Liver (tissue), 9 donors: ENCODE results near the gene OGA. TPM values are rescaled to one million over a fixed set of nuclear protein-coding genes. Genes with fewer than 3 reads are reported as not detected.

Experiments
- DNase-seq: peaks from one replicate; pipeline ENCODE4 v3.0.0-alpha.2; 2017; ENCODE audit warnings: low spot score
- H3K27ac ChIP-seq, 2 donors: one replicate each; pipeline ENCODE4 v1.7.0; 2013; ENCODE audit warnings: inconsistent platforms in 2 of 2, low read length in 2 of 2, control low read depth in 1 of 2, low read depth in 1 of 2, mild to moderate bottlenecking in 1 of 2
- H3K27me3 ChIP-seq, 4 donors: one replicate each; pipeline versions ENCODE4 v1.6.1 to v1.7.0; 2013; ENCODE audit warnings: low read length in 3 of 4, inconsistent platforms in 1 of 4, mild to moderate bottlenecking in 1 of 4, moderate library complexity in 1 of 4; ENCODE audit not compliant: control insufficient read depth in 4 of 4, insufficient read depth in 4 of 4
- H3K36me3 ChIP-seq, 4 donors: one replicate each; pipeline versions ENCODE4 v1.6.1 to v1.7.0; 2013; ENCODE audit warnings: low read length in 3 of 4, mild to moderate bottlenecking in 3 of 4, low read depth in 1 of 4, moderate library complexity in 1 of 4; ENCODE audit not compliant: control insufficient read depth in 4 of 4, insufficient read depth in 3 of 4
- H3K4me1 ChIP-seq, 4 donors: one replicate each; pipeline versions ENCODE4 v1.6.1 to v1.7.0; 2013; ENCODE audit warnings: low read length in 3 of 4, mild to moderate bottlenecking in 3 of 4, moderate library complexity in 1 of 4; ENCODE audit not compliant: control insufficient read depth in 4 of 4, insufficient read depth in 4 of 4
- H3K4me3 ChIP-seq, 3 donors: one replicate each; pipeline versions ENCODE4 v1.6.1 to v1.7.0; 2013; ENCODE audit warnings: low read length in 3 of 3, control low read depth in 1 of 3, low read depth in 1 of 3, mild to moderate bottlenecking in 1 of 3
- H3K9ac ChIP-seq, 2 donors: one replicate each; pipeline ENCODE4 v1.7.0; 2013; ENCODE audit warnings: low read length in 2 of 2, mild to moderate bottlenecking in 2 of 2, moderate library complexity in 2 of 2, control low read depth in 1 of 2, low read depth in 1 of 2
- H3K9me3 ChIP-seq, 4 donors: one replicate each; pipeline versions ENCODE4 v1.6.1 to v1.7.0; 2013; ENCODE audit warnings: low read length in 3 of 4; ENCODE audit not compliant: control insufficient read depth in 4 of 4
- EGR1 ChIP-seq, 2 donors: IDR thresholded peaks; 2 replicates each; pipeline ENCODE4 v1.6.1; 2016 to 2018; ENCODE audit warnings: antibody characterized with exemption in 2 of 2, low read depth in 2 of 2
- FOXA1 ChIP-seq: IDR thresholded peaks from 2 replicates; pipeline ENCODE4 v1.6.1; 2016; ENCODE audit warnings: antibody characterized with exemption
- FOXA2 ChIP-seq: IDR thresholded peaks from 2 replicates; pipeline ENCODE4 v1.6.1; 2016; ENCODE audit warnings: antibody characterized with exemption
- GABPA ChIP-seq, 2 donors: IDR thresholded peaks in 1 of 2; conservative IDR thresholded peaks in 1 of 2; 2 replicates each; pipeline ENCODE4 v1.6.1; 2016; ENCODE audit warnings: antibody characterized with exemption in 2 of 2, mild to moderate bottlenecking in 1 of 2, moderate library complexity in 1 of 2
- HNF4A ChIP-seq, 2 donors: conservative IDR thresholded peaks; 2 replicates each; pipeline ENCODE4 v1.6.1; 2016; ENCODE audit warnings: antibody characterized with exemption in 2 of 2, mild to moderate bottlenecking in 2 of 2
- HNF4G ChIP-seq: IDR thresholded peaks from 2 replicates; pipeline ENCODE4 v1.6.1; 2016; ENCODE audit warnings: antibody characterized with exemption
- JUND ChIP-seq, 2 donors: IDR thresholded peaks; 2 replicates each; pipeline ENCODE4 v1.6.1; 2016; ENCODE audit warnings: antibody characterized with exemption in 2 of 2
- NR2F2 ChIP-seq: IDR thresholded peaks from 2 replicates; pipeline ENCODE4 v1.6.1; 2016; ENCODE audit warnings: antibody characterized with exemption
- RAD21 ChIP-seq, 2 donors: IDR thresholded peaks; 2 replicates each; pipeline ENCODE4 v1.6.1; 2016; ENCODE audit warnings: antibody characterized with exemption in 2 of 2, mild to moderate bottlenecking in 2 of 2
- REST ChIP-seq: IDR thresholded peaks from 2 replicates; pipeline ENCODE4 v1.6.1; 2016; ENCODE audit warnings: antibody characterized with exemption, mild to moderate bottlenecking
- RXRA ChIP-seq, 2 donors: IDR thresholded peaks; 2 replicates each; pipeline ENCODE4 v1.6.1; 2017 to 2018; ENCODE audit warnings: antibody characterized with exemption in 2 of 2, mild to moderate bottlenecking in 1 of 2
- SP1 ChIP-seq: IDR thresholded peaks from 2 replicates; pipeline ENCODE4 v1.6.1; 2018; ENCODE audit warnings: antibody characterized with exemption, mild to moderate bottlenecking
- TAF1 ChIP-seq: conservative IDR thresholded peaks from 2 replicates; pipeline ENCODE4 v1.6.1; 2016; ENCODE audit warnings: antibody characterized with exemption, mild to moderate bottlenecking
- YY1 ChIP-seq: IDR thresholded peaks from 2 replicates; pipeline ENCODE4 v1.6.1; 2016; ENCODE audit warnings: antibody characterized with exemption, mild to moderate bottlenecking
- WGBS: extraction: QIAGEN DNeasy Blood & Tissue Kit; methylation state at CpG from one replicate; pipeline ENCODE4 v1.1.7; 2013; 5-methylcytosine and 5-hydroxymethylcytosine counted together
- polyA plus RNA-seq, 2 donors: library from polyadenylated mRNA; stranded (reverse) in 1 of 2; unstranded in 1 of 2; fragments of 200-250 nt in 1 of 2; fragments of >200 nt in 1 of 2; fragmentation: Nextera tagmentation in 1 of 2; extraction: Ambion mirVana in 1 of 2; gene quantifications; one replicate each; pipeline versions ENCODE4 v1.2.1 to v1.2.3, GENCODE V29; 2013 to 2015
- total RNA-seq, 2 donors: library from RNA; depleted of rRNA; stranded (reverse); fragments of >200 nt; gene quantifications; one replicate each; pipeline ENCODE4 v1.2.3, GENCODE V29; 2014
- TF ChIP-seq, protein P1 (sequence below): IDR thresholded peaks from 2 replicates; pipeline ENCODE4 v1.6.1; 2016; ENCODE audit warnings: antibody characterized with exemption
- TF ChIP-seq, protein P2 (sequence below): IDR thresholded peaks from 2 replicates; pipeline ENCODE4 v1.6.1; 2016; ENCODE audit warnings: antibody characterized with exemption
- TF ChIP-seq, protein P3 (sequence below): fragments of 150-350 bp; IDR thresholded peaks from 2 replicates; pipeline ENCODE4 v1.5.1; 2017; ENCODE audit warnings: improper control_type of control experiment, low read depth, low read length; ENCODE audit not compliant: missing input control
- TF ChIP-seq, protein P4 (sequence below): IDR thresholded peaks from 2 replicates; pipeline ENCODE4 v1.6.1; 2016; ENCODE audit warnings: antibody characterized with exemption
- donor health status: healthy.
- donor health status: healthy.
- donor health status: healthy.
- donor health status: healthy.
- donor health status: healthy.

The OGA gene
- total and polyA plus RNA-seq, 4 donors = 18.0 to 64.3 (median 41.4) TPM

- WGBS = 4% methylated on average over 56 of the region's 56 CpGs
- DNase-seq = peak; percentile 90
- H3K27me3 ChIP-seq = no peaks in the 10 kb centered on the region
- H3K4me3 ChIP-seq = peak overlapping the region; percentile 33 to 54 (median 52)
- no peak overlapping the region for H3K9ac ChIP-seq
- H3K9me3 ChIP-seq = no peaks in the 10 kb centered on the region
- H3K36me3 ChIP-seq = no peaks in the 10 kb centered on the region
- H3K4me1 ChIP-seq = peaks cover 0 to 25% (median 8%) of the 10 kb centered on the region in 4 donors
- peak overlapping the region; percentile 45 to 74 for H3K27ac ChIP-seq
- TF ChIP-seq FOXA2 (no peak), TAF1 (no peak), JUND (IDR thresholded peaks at IDR 0.05) (no peak), GABPA (IDR thresholded peaks at IDR 0.05 in 1 of 2, conservative IDR thresholded peaks at IDR 0.05 in 1 of 2) (peak in 1 of 2 donors; percentile 19), RAD21 (IDR thresholded peaks at IDR 0.05) (no peak), YY1 (no peak), HNF4G (no peak), NR2F2 (no peak), EGR1 (IDR thresholded peaks at IDR 0.05; ENCODE audit: low read depth in 2 of 2) (no peak), HNF4A (conservative IDR thresholded peaks at IDR 0.05) (no peak), RXRA (IDR thresholded peaks at IDR 0.05) (no peak), FOXA1 (no peak), REST (no peak), SP1 (peak; percentile 69)
- TF ChIP-seq, protein P1, sequence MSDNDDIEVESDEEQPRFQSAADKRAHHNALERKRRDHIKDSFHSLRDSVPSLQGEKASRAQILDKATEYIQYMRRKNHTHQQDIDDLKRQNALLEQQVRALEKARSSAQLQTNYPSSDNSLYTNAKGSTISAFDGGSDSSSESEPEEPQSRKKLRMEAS = peak; percentile 53
- TF ChIP-seq, protein P2, sequence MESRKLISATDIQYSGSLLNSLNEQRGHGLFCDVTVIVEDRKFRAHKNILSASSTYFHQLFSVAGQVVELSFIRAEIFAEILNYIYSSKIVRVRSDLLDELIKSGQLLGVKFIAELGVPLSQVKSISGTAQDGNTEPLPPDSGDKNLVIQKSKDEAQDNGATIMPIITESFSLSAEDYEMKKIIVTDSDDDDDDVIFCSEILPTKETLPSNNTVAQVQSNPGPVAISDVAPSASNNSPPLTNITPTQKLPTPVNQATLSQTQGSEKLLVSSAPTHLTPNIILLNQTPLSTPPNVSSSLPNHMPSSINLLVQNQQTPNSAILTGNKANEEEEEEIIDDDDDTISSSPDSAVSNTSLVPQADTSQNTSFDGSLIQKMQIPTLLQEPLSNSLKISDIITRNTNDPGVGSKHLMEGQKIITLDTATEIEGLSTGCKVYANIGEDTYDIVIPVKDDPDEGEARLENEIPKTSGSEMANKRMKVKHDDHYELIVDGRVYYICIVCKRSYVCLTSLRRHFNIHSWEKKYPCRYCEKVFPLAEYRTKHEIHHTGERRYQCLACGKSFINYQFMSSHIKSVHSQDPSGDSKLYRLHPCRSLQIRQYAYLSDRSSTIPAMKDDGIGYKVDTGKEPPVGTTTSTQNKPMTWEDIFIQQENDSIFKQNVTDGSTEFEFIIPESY = no peak
- TF ChIP-seq, protein P3, sequence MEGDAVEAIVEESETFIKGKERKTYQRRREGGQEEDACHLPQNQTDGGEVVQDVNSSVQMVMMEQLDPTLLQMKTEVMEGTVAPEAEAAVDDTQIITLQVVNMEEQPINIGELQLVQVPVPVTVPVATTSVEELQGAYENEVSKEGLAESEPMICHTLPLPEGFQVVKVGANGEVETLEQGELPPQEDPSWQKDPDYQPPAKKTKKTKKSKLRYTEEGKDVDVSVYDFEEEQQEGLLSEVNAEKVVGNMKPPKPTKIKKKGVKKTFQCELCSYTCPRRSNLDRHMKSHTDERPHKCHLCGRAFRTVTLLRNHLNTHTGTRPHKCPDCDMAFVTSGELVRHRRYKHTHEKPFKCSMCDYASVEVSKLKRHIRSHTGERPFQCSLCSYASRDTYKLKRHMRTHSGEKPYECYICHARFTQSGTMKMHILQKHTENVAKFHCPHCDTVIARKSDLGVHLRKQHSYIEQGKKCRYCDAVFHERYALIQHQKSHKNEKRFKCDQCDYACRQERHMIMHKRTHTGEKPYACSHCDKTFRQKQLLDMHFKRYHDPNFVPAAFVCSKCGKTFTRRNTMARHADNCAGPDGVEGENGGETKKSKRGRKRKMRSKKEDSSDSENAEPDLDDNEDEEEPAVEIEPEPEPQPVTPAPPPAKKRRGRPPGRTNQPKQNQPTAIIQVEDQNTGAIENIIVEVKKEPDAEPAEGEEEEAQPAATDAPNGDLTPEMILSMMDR = no peak
- TF ChIP-seq, protein P4, sequence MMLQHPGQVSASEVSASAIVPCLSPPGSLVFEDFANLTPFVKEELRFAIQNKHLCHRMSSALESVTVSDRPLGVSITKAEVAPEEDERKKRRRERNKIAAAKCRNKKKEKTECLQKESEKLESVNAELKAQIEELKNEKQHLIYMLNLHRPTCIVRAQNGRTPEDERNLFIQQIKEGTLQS = no peak
Observed at GRCh38 chr10:101830322-101831168, 12.3 kb upstream of the OGA start.
